Activated T-cell treated with anti-CD3 and anti-CD28 coated beads, Interleukin-2, amount 50 U/mL, for 24 hours (primary cell): ENCODE data around the gene ZNF283.
"Not testable (repeated sequence)": the region's sequence is repeated elsewhere in the genome, so short reads cannot be mapped to it uniquely, and the experiment has no call there.

ENCODE experiments used
- DNase-seq: peaks from one replicate; pipeline ENCODE4 v3.0.0-alpha.2; 2020
- H3K27ac Mint-ChIP-seq: 2 replicates; pipeline ENCODE4 v1.8.0; 2020; ENCODE audit warnings: mild to moderate bottlenecking, mixed read lengths
- H3K27me3 Mint-ChIP-seq: 2 replicates; pipeline ENCODE4 v1.8.0; 2020; ENCODE audit warnings: mixed read lengths
- H3K36me3 Mint-ChIP-seq: 2 replicates; pipeline ENCODE4 v1.8.0; 2020; ENCODE audit warnings: low read depth, mixed read lengths
- H3K4me1 Mint-ChIP-seq: 2 replicates; pipeline ENCODE4 v1.8.0; 2020; ENCODE audit warnings: low read depth, mixed read lengths
- H3K4me3 Mint-ChIP-seq: 2 replicates; pipeline ENCODE4 v1.8.0; 2020; ENCODE audit warnings: mild to moderate bottlenecking, moderate library complexity, mixed read lengths
- H3K9me3 Mint-ChIP-seq: 2 replicates; pipeline ENCODE4 v1.8.0; 2020; ENCODE audit warnings: mixed read lengths

Gene ZNF283

GRCh38 chr19:43812259-43812658 lies 14.9 kb upstream of the ZNF283 start:
- H3K4me1 Mint-ChIP-seq: peaks cover 6% of the 10 kb centered on the region
- H3K27ac Mint-ChIP-seq: no peak overlapping the region
- no peaks in the 10 kb centered on the region for H3K36me3 Mint-ChIP-seq
- DNase-seq: no peak
- H3K27me3 Mint-ChIP-seq: peaks cover 25% of the 10 kb centered on the region
- no peak overlapping the region for H3K4me3 Mint-ChIP-seq
- peaks cover 3% of the 10 kb centered on the region for H3K9me3 Mint-ChIP-seq

GRCh38 chr19:43812688-43813087 lies 14.4 kb upstream of the ZNF283 start:
- no peaks in the 10 kb centered on the region for H3K36me3 Mint-ChIP-seq
- H3K9me3 Mint-ChIP-seq: peaks cover 3% of the 10 kb centered on the region
- peaks cover 25% of the 10 kb centered on the region for H3K27me3 Mint-ChIP-seq
- DNase-seq: no peak
- H3K27ac Mint-ChIP-seq: no peak overlapping the region
- peaks cover 6% of the 10 kb centered on the region for H3K4me1 Mint-ChIP-seq
- no peak overlapping the region for H3K4me3 Mint-ChIP-seq

DNA sequence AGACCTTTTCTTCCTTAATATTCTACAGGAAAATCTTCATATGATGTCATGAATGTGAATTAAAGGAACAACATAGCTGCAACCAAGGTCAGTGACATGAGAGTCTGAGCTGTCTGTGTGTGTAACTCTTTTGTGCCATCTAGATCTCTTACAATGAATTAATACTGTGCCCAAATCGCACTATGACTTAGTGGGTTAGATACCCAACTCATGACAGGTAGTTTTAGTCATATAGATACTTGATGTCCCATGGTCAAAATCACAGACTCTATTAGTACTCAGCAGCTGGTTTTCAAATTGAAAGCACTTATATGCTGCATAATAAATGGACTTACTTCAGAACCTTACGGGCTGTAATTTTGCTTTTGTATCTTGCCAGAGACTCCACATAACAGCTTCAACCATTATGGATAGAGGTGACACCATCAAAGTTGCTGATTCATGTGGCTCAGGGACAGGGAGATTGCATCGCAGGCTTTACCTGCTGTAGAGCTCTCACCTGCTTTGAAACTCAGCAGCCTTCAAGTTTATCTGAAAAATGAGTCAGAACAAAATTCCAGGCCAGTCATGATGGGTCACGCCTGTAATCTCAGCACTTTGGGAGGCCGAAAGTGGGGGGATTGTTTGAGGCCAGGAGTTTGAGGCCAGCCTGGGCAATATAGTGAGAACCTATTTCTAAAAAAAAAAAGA lies 12.3 kb upstream of the ZNF283 start:
- H3K9me3 Mint-ChIP-seq: peaks cover 3% of the 10 kb centered on the region
- H3K27ac Mint-ChIP-seq: no peak overlapping the region
- peaks cover 8% of the 10 kb centered on the region for H3K4me1 Mint-ChIP-seq
- no peaks in the 10 kb centered on the region for H3K36me3 Mint-ChIP-seq
- peaks cover 34% of the 10 kb centered on the region for H3K27me3 Mint-ChIP-seq
- H3K4me3 Mint-ChIP-seq: no peak overlapping the region
- no peak for DNase-seq

DNA sequence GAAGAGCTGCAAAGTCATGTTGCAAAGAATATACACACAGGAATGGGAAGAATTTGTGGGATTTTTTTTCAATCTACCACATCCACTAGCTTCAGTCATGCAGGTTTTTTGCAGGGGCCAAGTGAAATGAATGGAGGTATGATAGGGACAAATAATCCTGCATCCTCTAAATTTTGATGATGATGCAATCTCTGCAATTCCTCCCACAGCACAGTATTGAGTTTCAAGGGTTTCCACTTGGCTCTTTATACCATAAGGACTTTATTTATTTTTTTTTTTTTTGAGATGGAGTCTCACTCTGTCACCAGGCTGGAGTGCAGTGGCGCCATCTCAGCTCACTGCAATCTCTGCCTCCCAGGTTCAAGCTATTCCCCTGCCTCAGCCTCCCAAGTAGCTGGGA lies 9.7 kb upstream of the ZNF283 start:
- Mint-ChIP-seq H3K9me3 (peaks cover 14% of the 10 kb centered on the region), H3K4me1 (peaks cover 18% of the 10 kb centered on the region), H3K27me3 (peaks cover 43% of the 10 kb centered on the region)
- H3K36me3 Mint-ChIP-seq, DNase-seq, H3K27ac Mint-ChIP-seq, H3K4me3 Mint-ChIP-seq: not testable (repeated sequence)

GRCh38 chr19:43818500-43818899 lies 8.6 kb upstream of the ZNF283 start:
- peaks cover 39% of the 10 kb centered on the region for H3K27me3 Mint-ChIP-seq
- peaks cover 18% of the 10 kb centered on the region for H3K4me1 Mint-ChIP-seq
- no peak overlapping the region for H3K4me3 Mint-ChIP-seq
- H3K27ac Mint-ChIP-seq: no peak overlapping the region
- H3K9me3 Mint-ChIP-seq: peaks cover 14% of the 10 kb centered on the region
- no peak for DNase-seq
- H3K36me3 Mint-ChIP-seq: no peaks in the 10 kb centered on the region

GRCh38 chr19:43820098-43820883 lies 6.8 kb upstream of the ZNF283 start:
- H3K4me3 Mint-ChIP-seq: peak overlapping the region; percentile 74
- H3K36me3 Mint-ChIP-seq: no peaks in the 10 kb centered on the region
- H3K9me3 Mint-ChIP-seq: peaks cover 14% of the 10 kb centered on the region
- peaks cover 13% of the 10 kb centered on the region for H3K4me1 Mint-ChIP-seq
- peak overlapping the region; percentile 9 for H3K27ac Mint-ChIP-seq
- peak; percentile 64 for DNase-seq
- H3K27me3 Mint-ChIP-seq: peaks cover 37% of the 10 kb centered on the region

DNA sequence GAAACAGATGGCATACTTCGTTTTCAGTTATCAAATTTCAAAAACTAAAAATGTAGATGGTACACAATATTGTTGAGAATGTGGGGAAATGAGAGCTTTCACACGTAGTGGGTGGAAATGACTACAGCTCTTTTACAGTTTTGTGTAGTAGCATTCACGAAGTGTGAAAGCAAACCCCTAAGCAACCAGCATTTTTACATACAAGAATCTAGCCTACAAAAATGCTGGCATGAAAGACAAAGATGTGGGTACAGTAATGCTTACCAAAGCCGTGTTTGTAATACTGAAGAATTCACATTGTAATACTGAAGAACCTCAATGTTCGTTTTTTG lies 6.3 kb upstream of the ZNF283 start:
- H3K27ac Mint-ChIP-seq: peak overlapping the region; percentile 9
- no peaks in the 10 kb centered on the region for H3K36me3 Mint-ChIP-seq
- no peak for DNase-seq
- peaks cover 37% of the 10 kb centered on the region for H3K27me3 Mint-ChIP-seq
- H3K4me1 Mint-ChIP-seq: peaks cover 13% of the 10 kb centered on the region
- peaks cover 16% of the 10 kb centered on the region for H3K9me3 Mint-ChIP-seq
- peak overlapping the region; percentile 74 for H3K4me3 Mint-ChIP-seq

DNA sequence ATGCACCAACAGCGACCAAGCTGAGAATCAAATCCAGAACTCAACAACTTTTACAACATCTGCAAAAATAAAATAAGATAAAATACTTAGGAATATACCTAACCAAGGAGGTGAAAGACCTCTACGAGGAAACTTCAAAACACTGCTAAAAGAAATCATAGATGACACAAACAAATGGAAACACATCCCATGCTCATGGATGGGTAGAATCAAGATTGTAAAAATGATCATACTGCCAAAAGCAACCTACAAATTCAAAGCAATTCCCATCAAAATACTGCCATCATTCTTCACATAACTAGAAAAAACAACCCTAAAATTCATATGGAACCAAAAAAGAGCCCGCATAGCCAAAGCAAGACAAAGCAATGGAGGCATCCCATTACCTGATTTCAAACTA lies 3.3 kb upstream of the ZNF283 start:
- H3K27ac Mint-ChIP-seq, DNase-seq, H3K4me3 Mint-ChIP-seq: not testable (repeated sequence)
- Mint-ChIP-seq H3K27me3 (peaks cover 27% of the 10 kb centered on the region), H3K36me3 (peaks cover 21% of the 10 kb centered on the region), H3K9me3 (peaks cover 24% of the 10 kb centered on the region), H3K4me1 (peaks cover 33% of the 10 kb centered on the region)

DNA sequence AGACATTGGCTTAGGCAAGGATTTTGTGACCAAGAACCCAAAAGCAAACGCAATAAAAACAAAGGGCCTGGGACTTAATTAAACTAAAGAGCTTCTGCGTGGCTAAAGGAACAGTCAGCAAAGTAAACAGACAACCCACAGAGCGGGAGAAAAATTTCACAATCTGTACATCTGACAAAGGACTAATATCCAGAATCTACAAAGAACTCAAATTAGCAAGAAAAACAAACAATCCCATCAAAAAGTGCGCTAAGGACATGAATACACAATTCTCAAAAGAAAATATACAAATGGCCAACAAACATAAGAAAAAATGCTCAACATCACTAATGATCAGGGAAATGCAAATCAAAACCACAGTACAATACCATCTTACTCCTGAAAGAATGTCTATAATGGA lies 2.5 kb upstream of the ZNF283 start:
- H3K27ac Mint-ChIP-seq, DNase-seq, H3K4me3 Mint-ChIP-seq: not testable (repeated sequence)
- Mint-ChIP-seq H3K9me3 (peaks cover 24% of the 10 kb centered on the region), H3K4me1 (peaks cover 33% of the 10 kb centered on the region), H3K36me3 (peaks cover 28% of the 10 kb centered on the region), H3K27me3 (peaks cover 22% of the 10 kb centered on the region)

- no peaks in the 10 kb centered on the region for H3K4me1 Mint-ChIP-seq
- peaks cover 93% of the 10 kb centered on the region for H3K36me3 Mint-ChIP-seq
- no peak overlapping the region for H3K4me3 Mint-ChIP-seq
- peaks cover 63% of the 10 kb centered on the region for H3K9me3 Mint-ChIP-seq
- H3K27me3 Mint-ChIP-seq: no peaks in the 10 kb centered on the region
- no peak for DNase-seq
- no peak overlapping the region for H3K27ac Mint-ChIP-seq
Measured at GRCh38 chr19:43839139-43839538, 12.0 kb downstream of the ZNF283 start.

DNA sequence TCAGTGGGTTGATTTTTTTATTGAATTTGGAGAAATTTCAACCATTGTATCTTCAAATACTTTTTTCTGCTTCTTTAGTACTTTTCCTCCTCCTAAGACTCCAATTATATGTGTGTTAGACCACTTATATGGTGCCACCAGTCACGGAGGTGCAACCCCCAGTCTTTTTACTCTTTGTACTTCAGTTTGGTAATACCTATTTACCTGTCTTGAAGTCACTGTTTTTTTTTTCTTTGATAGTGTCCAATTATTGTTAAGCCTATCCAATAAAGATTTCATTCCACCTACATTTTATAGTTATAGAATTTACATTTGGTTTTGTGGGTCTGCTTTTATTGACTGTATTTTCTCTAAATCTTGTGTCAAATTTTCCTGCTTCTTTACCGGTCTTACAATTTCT lies 14.9 kb downstream of the ZNF283 start:
- Mint-ChIP-seq H3K27ac (no peak overlapping the region), H3K36me3 (peaks cover 89% of the 10 kb centered on the region), H3K27me3 (no peaks in the 10 kb centered on the region), H3K9me3 (peaks cover 62% of the 10 kb centered on the region), H3K4me1 (no peaks in the 10 kb centered on the region), H3K4me3 (no peak overlapping the region)
- no peak for DNase-seq

DNA sequence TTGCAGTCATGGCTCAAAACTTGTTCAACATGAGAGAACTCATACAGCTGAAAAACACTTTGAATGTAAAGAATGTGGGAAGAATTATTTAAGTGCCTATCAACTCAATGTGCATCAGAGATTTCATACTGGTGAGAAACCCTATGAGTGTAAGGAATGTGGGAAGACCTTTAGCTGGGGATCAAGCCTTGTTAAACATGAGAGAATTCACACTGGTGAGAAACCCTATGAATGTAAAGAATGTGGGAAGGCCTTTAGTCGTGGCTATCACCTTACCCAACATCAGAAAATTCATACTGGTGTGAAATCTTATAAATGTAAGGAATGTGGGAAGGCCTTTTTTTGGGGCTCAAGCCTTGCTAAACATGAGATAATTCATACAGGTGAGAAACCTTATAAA lies 20.1 kb downstream of the ZNF283 start:
- H3K4me3 Mint-ChIP-seq: no peak overlapping the region
- no peak for DNase-seq
- peaks cover 86% of the 10 kb centered on the region for H3K36me3 Mint-ChIP-seq
- no peak overlapping the region for H3K27ac Mint-ChIP-seq
- H3K9me3 Mint-ChIP-seq: peaks cover 60% of the 10 kb centered on the region
- H3K27me3 Mint-ChIP-seq: no peaks in the 10 kb centered on the region
- H3K4me1 Mint-ChIP-seq: no peaks in the 10 kb centered on the region

DNA sequence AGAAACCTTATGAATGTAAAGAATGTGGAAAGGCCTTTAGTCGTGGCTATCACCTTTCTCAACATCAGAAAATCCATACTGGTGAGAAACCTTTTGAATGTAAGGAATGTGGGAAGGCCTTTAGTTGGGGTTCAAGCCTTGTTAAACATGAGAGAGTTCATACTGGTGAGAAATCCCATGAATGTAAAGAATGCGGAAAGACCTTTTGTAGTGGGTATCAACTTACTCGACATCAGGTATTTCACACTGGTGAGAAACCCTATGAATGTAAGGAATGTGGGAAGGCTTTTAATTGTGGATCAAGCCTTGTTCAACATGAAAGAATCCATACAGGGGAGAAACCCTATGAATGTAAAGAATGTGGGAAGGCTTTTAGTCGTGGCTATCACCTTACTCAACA lies 20.8 kb downstream of the ZNF283 start:
- DNase-seq: no peak
- H3K27ac Mint-ChIP-seq: no peak overlapping the region
- no peaks in the 10 kb centered on the region for H3K27me3 Mint-ChIP-seq
- H3K4me1 Mint-ChIP-seq: no peaks in the 10 kb centered on the region
- no peak overlapping the region for H3K4me3 Mint-ChIP-seq
- peaks cover 62% of the 10 kb centered on the region for H3K9me3 Mint-ChIP-seq
- H3K36me3 Mint-ChIP-seq: peaks cover 86% of the 10 kb centered on the region

- Mint-ChIP-seq H3K4me3 (no peak overlapping the region), H3K36me3 (peaks cover 79% of the 10 kb centered on the region), H3K9me3 (peaks cover 64% of the 10 kb centered on the region)
Measured at GRCh38 chr19:43848821-43849220, 21.7 kb downstream of the ZNF283 start.

GRCh38 chr19:43858174-43858573 lies 31.1 kb downstream of the ZNF283 start:
- no peak overlapping the region for H3K4me3 Mint-ChIP-seq
- no peaks in the 10 kb centered on the region for H3K4me1 Mint-ChIP-seq
- no peak for DNase-seq
- peaks cover 62% of the 10 kb centered on the region for H3K9me3 Mint-ChIP-seq
- H3K27ac Mint-ChIP-seq: no peak overlapping the region
- no peaks in the 10 kb centered on the region for H3K27me3 Mint-ChIP-seq
- peaks cover 26% of the 10 kb centered on the region for H3K36me3 Mint-ChIP-seq

More at GRCh38 chr19:43848821-43849220, 21.7 kb downstream of the ZNF283 start:
- no peak for DNase-seq
- Mint-ChIP-seq H3K4me1 (no peaks in the 10 kb centered on the region), H3K27me3 (no peaks in the 10 kb centered on the region), H3K27ac (no peak overlapping the region)
